ENCODE results near the gene DLEC1.

The DLEC1 gene

GRCh38 chr3:38165722-38166387 is 126.8 kb downstream of the DLEC1 start:
- no peak for DNase-seq

- no peak for DNase-seq
Observed at GRCh38 chr3:38167591-38167990, 128.6 kb downstream of the DLEC1 start.

- DNase-seq: no peak
Observed at GRCh38 chr3:38168151-38169026, 129.4 kb downstream of the DLEC1 start.

- DNase-seq: no peak
Observed at GRCh38 chr3:38169027-38169317, 130.0 kb downstream of the DLEC1 start.

GRCh38 chr3:38170722-38171121 is 131.7 kb downstream of the DLEC1 start:
- DNase-seq: no peak

- DNase-seq: no peak
Observed at GRCh38 chr3:38171622-38172021, 132.6 kb downstream of the DLEC1 start.
